GM23338 (cell line): Measurements from ENCODE around the gene PACSIN1. TPM values are rescaled to one million over a fixed set of nuclear protein-coding genes. Genes with fewer than 3 reads are reported as not detected.

Source experiments
- ATAC-seq: fragments of 200-7000 bp; cut with Tn5 transposase; 3 replicates; pipeline ENCODE4 v1.9.1; 2020
- DNase-seq: peaks from one replicate; pipeline ENCODE4 v3.0.0-alpha.2; 2015; ENCODE audit warnings: low spot score
- H2AFZ ChIP-seq: fragments of 200-600 bp; sonication (generic); 2 replicates; pipeline ENCODE4 v1.8.0; 2016; ENCODE audit warnings: antibody characterized with exemption, mild to moderate bottlenecking, moderate library complexity
- H3F3A ChIP-seq: fragments of 200-600 bp; sonication (generic); replicated peaks from 2 replicates; pipeline ENCODE4 v1.8.0; 2017; ENCODE audit warnings: antibody characterized with exemption, mixed run types, low read depth
- H3K27ac ChIP-seq: fragments of 200-600 bp; sonication (generic); 2 replicates; pipeline ENCODE4 v1.6.1; 2016; ENCODE audit warnings: low read depth
- H3K27me3 ChIP-seq: fragments of 200-600 bp; sonication (generic); 2 replicates; pipeline ENCODE4 v1.8.0; 2016; ENCODE audit warnings: mild to moderate bottlenecking, mixed run types, moderate library complexity; ENCODE audit not compliant: insufficient read depth
- H3K36me3 ChIP-seq: fragments of 200-600 bp; sonication (generic); 2 replicates; pipeline ENCODE4 v1.8.0; 2016; ENCODE audit warnings: mild to moderate bottlenecking; ENCODE audit not compliant: insufficient read depth
- H3K4me1 ChIP-seq: fragments of 200-600 bp; sonication (generic); 2 replicates; pipeline ENCODE4 v1.8.0; 2016; ENCODE audit warnings: mild to moderate bottlenecking, moderate library complexity; ENCODE audit not compliant: insufficient read depth
- H3K4me2 ChIP-seq: fragments of 200-600 bp; sonication (generic); 2 replicates; pipeline ENCODE4 v1.7.1; 2017; ENCODE audit warnings: mixed run types
- H3K4me3 ChIP-seq: fragments of 200-600 bp; sonication (generic); 2 replicates; pipeline ENCODE4 v1.6.1; 2016; ENCODE audit warnings: mixed run types
- H3K79me2 ChIP-seq: fragments of 200-600 bp; sonication (generic); replicated peaks from 2 replicates; pipeline ENCODE4 v1.8.0; 2017; ENCODE audit warnings: mild to moderate bottlenecking; ENCODE audit not compliant: insufficient read depth
- H3K9me2 ChIP-seq: fragments of 200-600 bp; sonication (generic); 2 replicates; pipeline ENCODE4 v1.8.0; 2017; ENCODE audit not compliant: insufficient read depth
- H4K20me1 ChIP-seq: fragments of 200-600 bp; sonication (generic); replicated peaks from 2 replicates; pipeline ENCODE4 v1.8.0; 2017; ENCODE audit warnings: mild to moderate bottlenecking; ENCODE audit not compliant: insufficient read depth
- H3K27ac Mint-ChIP-seq: 2 replicates; pipeline ENCODE4 v1.8.0; 2020; ENCODE audit warnings: inconsistent platforms, mild to moderate bottlenecking, moderate library complexity, mixed read lengths
- H3K27me3 Mint-ChIP-seq: 3 replicates; pipeline ENCODE4 v1.8.0; 2022; ENCODE audit warnings: low read depth, mild to moderate bottlenecking, moderate library complexity, mixed read lengths, inconsistent platforms; ENCODE audit not compliant: insufficient read depth, poor library complexity
- H3K36me3 Mint-ChIP-seq: 3 replicates; pipeline ENCODE4 v1.8.0; 2021; ENCODE audit warnings: low read depth, mild to moderate bottlenecking, inconsistent platforms, moderate library complexity, mixed read lengths
- H3K4me1 Mint-ChIP-seq: 3 replicates; pipeline ENCODE4 v1.8.0; 2020; ENCODE audit warnings: mild to moderate bottlenecking, inconsistent platforms, mixed read lengths
- H3K4me3 Mint-ChIP-seq: 3 replicates; pipeline ENCODE4 v1.8.0; 2021; ENCODE audit warnings: moderate library complexity, mild to moderate bottlenecking, inconsistent platforms, mixed read lengths
- H3K9me3 Mint-ChIP-seq: 3 replicates; pipeline ENCODE4 v1.8.0; 2020; ENCODE audit warnings: moderate library complexity, mild to moderate bottlenecking, inconsistent platforms, mixed read lengths
- CREB1 ChIP-seq: fragments of 250-450 bp; sonication (Bioruptor Pico); IDR thresholded peaks from 2 replicates; pipeline ENCODE4 v1.5.0; 2020; ENCODE audit warnings: low read depth, mild to moderate bottlenecking, moderate library complexity
- EZH2 ChIP-seq: fragments of 200-600 bp; sonication (generic); IDR thresholded peaks from one replicate; pipeline ENCODE4 v1.8.0; 2017; ENCODE audit warnings: antibody characterized with exemption, mild to moderate bottlenecking, low read depth; ENCODE audit not compliant: unreplicated experiment
- EZH2phosphoT487 ChIP-seq: fragments of 200-600 bp; sonication (generic); IDR thresholded peaks from one replicate; pipeline ENCODE4 v1.8.1; 2018; ENCODE audit warnings: antibody characterized with exemption; ENCODE audit not compliant: unreplicated experiment
- JUNB ChIP-seq: IDR thresholded peaks from one replicate; pipeline ENCODE4 v1.6.1; 2016; ENCODE audit warnings: antibody characterized with exemption; ENCODE audit not compliant: unreplicated experiment
- NANOG ChIP-seq: IDR thresholded peaks from 2 replicates; pipeline ENCODE4 v1.6.1; 2016; ENCODE audit warnings: antibody characterized with exemption, borderline replicate concordance
- POLR2AphosphoS5 ChIP-seq: IDR thresholded peaks from 2 replicates; pipeline ENCODE4 v1.6.1; 2016; ENCODE audit warnings: antibody characterized with exemption, low read depth
- STAT1 ChIP-seq: IDR thresholded peaks from one replicate; pipeline ENCODE4 v1.6.1; 2016; ENCODE audit warnings: antibody characterized with exemption; ENCODE audit not compliant: unreplicated experiment
- ZNF114 ChIP-seq: fragments of 250-450 bp; sonication (Bioruptor Pico); IDR thresholded peaks from 2 replicates; pipeline ENCODE4 v1.5.0; 2020; ENCODE audit warnings: mild to moderate bottlenecking, moderate library complexity
- ZNF331 ChIP-seq: fragments of 250-450 bp; sonication (Bioruptor Pico); IDR thresholded peaks from 2 replicates; pipeline ENCODE4 v1.5.0; 2020; ENCODE audit warnings: low read depth, mild to moderate bottlenecking, moderate library complexity
- polyA plus RNA-seq: library from polyadenylated mRNA; unstranded; fragments of >200 nt; fragmentation: Nextera tagmentation; extraction: Ambion mirVana; gene quantifications from 2 replicates; pipeline ENCODE4 v1.2.1, GENCODE V29; 2016
- total RNA-seq: library from RNA; depleted of rRNA; stranded (reverse); fragments of >200 nt; shearing (Covaris generic); gene quantifications from 2 replicates; pipeline ENCODE4 v1.2.3, GENCODE V29; 2014
- TF ChIP-seq, protein P1 (sequence below): IDR thresholded peaks from 2 replicates; pipeline ENCODE4 v1.6.1; 2016; ENCODE audit warnings: antibody characterized with exemption
- TF ChIP-seq, protein P2 (sequence below): IDR thresholded peaks from one replicate; pipeline ENCODE4 v1.6.1; 2018; ENCODE audit warnings: antibody characterized with exemption; ENCODE audit not compliant: unreplicated experiment
- TF ChIP-seq, protein P3 (sequence below): fragments of 250-450 bp; sonication (Bioruptor Pico); IDR thresholded peaks from 2 replicates; pipeline ENCODE4 v1.5.0; 2020; ENCODE audit warnings: mild to moderate bottlenecking, moderate library complexity
- TF ChIP-seq, protein P4 (sequence below), 2 experiments: fragments of 200-600 bp in 1 of 2; sonication (generic) in 1 of 2; conservative IDR thresholded peaks; 2 replicates each; pipeline versions ENCODE4 v1.5.1 to v1.6.1; 2016 to 2017; ENCODE audit warnings: antibody characterized with exemption in 2 of 2, low read depth in 2 of 2, mild to moderate bottlenecking in 2 of 2, moderate library complexity in 1 of 2

PACSIN1 gene
- total and polyA plus RNA-seq, 2 experiments from 2014 or later: 5.2 to 8.7 TPM

DNA sequence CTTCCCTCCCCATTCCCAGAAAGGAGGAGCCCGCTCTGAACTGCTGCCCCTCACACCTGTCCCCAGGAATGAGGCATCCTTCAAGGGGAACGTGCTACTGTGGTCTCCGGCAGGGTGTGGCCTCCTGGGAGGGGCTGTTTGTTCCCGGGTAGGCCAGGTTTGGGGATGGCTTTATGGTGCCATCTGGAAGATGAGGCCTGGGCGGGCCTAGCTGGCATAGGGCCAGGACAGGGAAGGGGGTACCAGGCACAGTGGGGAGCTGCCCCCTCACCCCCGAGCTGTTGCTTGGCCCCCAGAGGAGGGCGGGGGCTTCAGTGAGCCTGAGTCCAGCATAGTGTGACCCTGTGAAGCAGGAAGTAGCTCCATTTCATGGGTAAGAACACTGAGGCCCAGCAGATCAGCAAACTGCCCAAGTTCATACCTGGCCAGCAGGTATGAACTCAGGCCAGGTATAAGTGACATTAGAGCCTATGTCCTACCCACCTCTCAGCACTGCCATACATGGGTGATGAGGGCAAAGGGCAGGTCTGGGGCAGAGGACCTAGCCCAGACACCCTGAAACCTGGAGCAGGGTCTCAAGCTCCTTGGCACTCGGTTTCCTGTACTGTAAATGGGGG, 107.8 kb downstream of the PACSIN1 start:
- TF ChIP-seq JUNB (no peak), POLR2AphosphoS5 (no peak), NANOG (no peak), EZH2 (no peak), STAT1 (no peak), CREB1 (CRISPR knock-in tag) (no peak), ZNF331 (CRISPR knock-in tag) (no peak), ZNF114 (CRISPR knock-in tag) (no peak), EZH2phosphoT487 (no peak)
- TF ChIP-seq, protein P1, sequence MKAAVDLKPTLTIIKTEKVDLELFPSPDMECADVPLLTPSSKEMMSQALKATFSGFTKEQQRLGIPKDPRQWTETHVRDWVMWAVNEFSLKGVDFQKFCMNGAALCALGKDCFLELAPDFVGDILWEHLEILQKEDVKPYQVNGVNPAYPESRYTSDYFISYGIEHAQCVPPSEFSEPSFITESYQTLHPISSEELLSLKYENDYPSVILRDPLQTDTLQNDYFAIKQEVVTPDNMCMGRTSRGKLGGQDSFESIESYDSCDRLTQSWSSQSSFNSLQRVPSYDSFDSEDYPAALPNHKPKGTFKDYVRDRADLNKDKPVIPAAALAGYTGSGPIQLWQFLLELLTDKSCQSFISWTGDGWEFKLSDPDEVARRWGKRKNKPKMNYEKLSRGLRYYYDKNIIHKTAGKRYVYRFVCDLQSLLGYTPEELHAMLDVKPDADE: no peak
- TF ChIP-seq, protein P2, sequence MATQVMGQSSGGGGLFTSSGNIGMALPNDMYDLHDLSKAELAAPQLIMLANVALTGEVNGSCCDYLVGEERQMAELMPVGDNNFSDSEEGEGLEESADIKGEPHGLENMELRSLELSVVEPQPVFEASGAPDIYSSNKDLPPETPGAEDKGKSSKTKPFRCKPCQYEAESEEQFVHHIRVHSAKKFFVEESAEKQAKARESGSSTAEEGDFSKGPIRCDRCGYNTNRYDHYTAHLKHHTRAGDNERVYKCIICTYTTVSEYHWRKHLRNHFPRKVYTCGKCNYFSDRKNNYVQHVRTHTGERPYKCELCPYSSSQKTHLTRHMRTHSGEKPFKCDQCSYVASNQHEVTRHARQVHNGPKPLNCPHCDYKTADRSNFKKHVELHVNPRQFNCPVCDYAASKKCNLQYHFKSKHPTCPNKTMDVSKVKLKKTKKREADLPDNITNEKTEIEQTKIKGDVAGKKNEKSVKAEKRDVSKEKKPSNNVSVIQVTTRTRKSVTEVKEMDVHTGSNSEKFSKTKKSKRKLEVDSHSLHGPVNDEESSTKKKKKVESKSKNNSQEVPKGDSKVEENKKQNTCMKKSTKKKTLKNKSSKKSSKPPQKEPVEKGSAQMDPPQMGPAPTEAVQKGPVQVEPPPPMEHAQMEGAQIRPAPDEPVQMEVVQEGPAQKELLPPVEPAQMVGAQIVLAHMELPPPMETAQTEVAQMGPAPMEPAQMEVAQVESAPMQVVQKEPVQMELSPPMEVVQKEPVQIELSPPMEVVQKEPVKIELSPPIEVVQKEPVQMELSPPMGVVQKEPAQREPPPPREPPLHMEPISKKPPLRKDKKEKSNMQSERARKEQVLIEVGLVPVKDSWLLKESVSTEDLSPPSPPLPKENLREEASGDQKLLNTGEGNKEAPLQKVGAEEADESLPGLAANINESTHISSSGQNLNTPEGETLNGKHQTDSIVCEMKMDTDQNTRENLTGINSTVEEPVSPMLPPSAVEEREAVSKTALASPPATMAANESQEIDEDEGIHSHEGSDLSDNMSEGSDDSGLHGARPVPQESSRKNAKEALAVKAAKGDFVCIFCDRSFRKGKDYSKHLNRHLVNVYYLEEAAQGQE: no peak
- TF ChIP-seq, protein P3, sequence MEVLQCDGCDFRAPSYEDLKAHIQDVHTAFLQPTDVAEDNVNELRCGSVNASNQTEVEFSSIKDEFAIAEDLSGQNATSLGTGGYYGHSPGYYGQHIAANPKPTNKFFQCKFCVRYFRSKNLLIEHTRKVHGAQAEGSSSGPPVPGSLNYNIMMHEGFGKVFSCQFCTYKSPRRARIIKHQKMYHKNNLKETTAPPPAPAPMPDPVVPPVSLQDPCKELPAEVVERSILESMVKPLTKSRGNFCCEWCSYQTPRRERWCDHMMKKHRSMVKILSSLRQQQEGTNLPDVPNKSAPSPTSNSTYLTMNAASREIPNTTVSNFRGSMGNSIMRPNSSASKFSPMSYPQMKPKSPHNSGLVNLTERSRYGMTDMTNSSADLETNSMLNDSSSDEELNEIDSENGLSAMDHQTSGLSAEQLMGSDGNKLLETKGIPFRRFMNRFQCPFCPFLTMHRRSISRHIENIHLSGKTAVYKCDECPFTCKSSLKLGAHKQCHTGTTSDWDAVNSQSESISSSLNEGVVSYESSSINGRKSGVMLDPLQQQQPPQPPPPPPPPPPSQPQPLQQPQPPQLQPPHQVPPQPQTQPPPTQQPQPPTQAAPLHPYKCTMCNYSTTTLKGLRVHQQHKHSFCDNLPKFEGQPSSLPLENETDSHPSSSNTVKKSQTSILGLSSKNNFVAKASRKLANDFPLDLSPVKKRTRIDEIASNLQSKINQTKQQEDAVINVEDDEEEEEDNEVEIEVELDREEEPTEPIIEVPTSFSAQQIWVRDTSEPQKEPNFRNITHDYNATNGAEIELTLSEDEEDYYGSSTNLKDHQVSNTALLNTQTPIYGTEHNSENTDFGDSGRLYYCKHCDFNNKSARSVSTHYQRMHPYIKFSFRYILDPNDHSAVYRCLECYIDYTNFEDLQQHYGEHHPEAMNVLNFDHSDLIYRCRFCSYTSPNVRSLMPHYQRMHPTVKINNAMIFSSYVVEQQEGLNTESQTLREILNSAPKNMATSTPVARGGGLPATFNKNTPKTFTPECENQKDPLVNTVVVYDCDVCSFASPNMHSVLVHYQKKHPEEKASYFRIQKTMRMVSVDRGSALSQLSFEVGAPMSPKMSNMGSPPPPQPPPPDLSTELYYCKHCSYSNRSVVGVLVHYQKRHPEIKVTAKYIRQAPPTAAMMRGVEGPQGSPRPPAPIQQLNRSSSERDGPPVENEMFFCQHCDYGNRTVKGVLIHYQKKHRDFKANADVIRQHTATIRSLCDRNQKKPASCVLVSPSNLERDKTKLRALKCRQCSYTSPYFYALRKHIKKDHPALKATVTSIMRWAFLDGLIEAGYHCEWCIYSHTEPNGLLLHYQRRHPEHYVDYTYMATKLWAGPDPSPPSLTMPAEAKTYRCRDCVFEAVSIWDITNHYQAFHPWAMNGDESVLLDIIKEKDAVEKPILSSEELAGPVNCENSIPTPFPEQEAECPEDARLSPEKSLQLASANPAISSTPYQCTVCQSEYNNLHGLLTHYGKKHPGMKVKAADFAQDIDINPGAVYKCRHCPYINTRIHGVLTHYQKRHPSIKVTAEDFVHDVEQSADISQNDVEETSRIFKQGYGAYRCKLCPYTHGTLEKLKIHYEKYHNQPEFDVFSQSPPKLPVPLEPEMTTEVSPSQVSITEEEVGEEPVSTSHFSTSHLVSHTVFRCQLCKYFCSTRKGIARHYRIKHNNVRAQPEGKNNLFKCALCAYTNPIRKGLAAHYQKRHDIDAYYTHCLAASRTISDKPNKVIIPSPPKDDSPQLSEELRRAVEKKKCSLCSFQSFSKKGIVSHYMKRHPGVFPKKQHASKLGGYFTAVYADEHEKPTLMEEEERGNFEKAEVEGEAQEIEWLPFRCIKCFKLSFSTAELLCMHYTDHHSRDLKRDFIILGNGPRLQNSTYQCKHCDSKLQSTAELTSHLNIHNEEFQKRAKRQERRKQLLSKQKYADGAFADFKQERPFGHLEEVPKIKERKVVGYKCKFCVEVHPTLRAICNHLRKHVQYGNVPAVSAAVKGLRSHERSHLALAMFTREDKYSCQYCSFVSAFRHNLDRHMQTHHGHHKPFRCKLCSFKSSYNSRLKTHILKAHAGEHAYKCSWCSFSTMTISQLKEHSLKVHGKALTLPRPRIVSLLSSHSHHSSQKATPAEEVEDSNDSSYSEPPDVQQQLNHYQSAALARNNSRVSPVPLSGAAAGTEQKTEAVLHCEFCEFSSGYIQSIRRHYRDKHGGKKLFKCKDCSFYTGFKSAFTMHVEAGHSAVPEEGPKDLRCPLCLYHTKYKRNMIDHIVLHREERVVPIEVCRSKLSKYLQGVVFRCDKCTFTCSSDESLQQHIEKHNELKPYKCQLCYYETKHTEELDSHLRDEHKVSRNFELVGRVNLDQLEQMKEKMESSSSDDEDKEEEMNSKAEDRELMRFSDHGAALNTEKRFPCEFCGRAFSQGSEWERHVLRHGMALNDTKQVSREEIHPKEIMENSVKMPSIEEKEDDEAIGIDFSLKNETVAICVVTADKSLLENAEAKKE: no peak
- TF ChIP-seq, protein P4, sequence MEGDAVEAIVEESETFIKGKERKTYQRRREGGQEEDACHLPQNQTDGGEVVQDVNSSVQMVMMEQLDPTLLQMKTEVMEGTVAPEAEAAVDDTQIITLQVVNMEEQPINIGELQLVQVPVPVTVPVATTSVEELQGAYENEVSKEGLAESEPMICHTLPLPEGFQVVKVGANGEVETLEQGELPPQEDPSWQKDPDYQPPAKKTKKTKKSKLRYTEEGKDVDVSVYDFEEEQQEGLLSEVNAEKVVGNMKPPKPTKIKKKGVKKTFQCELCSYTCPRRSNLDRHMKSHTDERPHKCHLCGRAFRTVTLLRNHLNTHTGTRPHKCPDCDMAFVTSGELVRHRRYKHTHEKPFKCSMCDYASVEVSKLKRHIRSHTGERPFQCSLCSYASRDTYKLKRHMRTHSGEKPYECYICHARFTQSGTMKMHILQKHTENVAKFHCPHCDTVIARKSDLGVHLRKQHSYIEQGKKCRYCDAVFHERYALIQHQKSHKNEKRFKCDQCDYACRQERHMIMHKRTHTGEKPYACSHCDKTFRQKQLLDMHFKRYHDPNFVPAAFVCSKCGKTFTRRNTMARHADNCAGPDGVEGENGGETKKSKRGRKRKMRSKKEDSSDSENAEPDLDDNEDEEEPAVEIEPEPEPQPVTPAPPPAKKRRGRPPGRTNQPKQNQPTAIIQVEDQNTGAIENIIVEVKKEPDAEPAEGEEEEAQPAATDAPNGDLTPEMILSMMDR (conservative IDR thresholded peaks at IDR 0.05; ENCODE audit: low read depth in 2 of 2): no peak
- Mint-ChIP-seq H3K27me3 (peaks cover 16% of the 10 kb centered on the region), H3K4me3 (no peak overlapping the region)

More for the DNA sequence above, 107.8 kb downstream of the PACSIN1 start:
- no peaks in the 10 kb centered on the region for H3K9me2 ChIP-seq
- Mint-ChIP-seq H3K27ac (no peak overlapping the region), H3K36me3 (no peaks in the 10 kb centered on the region), H3K4me1 (peaks cover 19% of the 10 kb centered on the region), H3K9me3 (no peaks in the 10 kb centered on the region; the same call in 1 of the 3 replicates)
- H3K36me3 ChIP-seq: no peaks in the 10 kb centered on the region
- no peak overlapping the region for H2AFZ ChIP-seq
- ATAC-seq (no peak), DNase-seq (no peak)
- H4K20me1 ChIP-seq: 0 out of 2 replicates have a peak, but pooled peaks cover 3% of the 10 kb centered on the region
- no peaks in the 10 kb centered on the region for H3K79me2 ChIP-seq
- no peaks in the 10 kb centered on the region for H3K27me3 ChIP-seq
- no peak overlapping the region for H3K4me2 ChIP-seq
- no peak overlapping the region for H3K4me3 ChIP-seq
- peaks cover 15% of the 10 kb centered on the region for H3K4me1 ChIP-seq
- H3F3A ChIP-seq: no peaks in the 10 kb centered on the region
- H3K27ac ChIP-seq: no peak overlapping the region
